Fibroblast of lung (primary cell): Measurements from ENCODE around the gene CAMTA1. TPM values are rescaled to one million over a fixed set of nuclear protein-coding genes. Genes with fewer than 3 reads are reported as not detected.

Source experiments
- DNase-seq, 2 donors: peaks; one replicate each; pipeline versions ENCODE4 v3.0.0 to v3.0.0-alpha.2; 2010; ENCODE audit warnings: low read depth in 2 of 2
- H2AFZ ChIP-seq: 2 replicates; pipeline ENCODE4 v1.5.1; 2012; ENCODE audit warnings: low read length, control low read depth, inconsistent platforms
- H3K27ac ChIP-seq: 2 replicates; pipeline ENCODE4 v1.5.1; 2011; ENCODE audit warnings: low read length, control low read depth; ENCODE audit not compliant: insufficient read depth
- H3K27me3 ChIP-seq: 2 replicates; pipeline ENCODE4 v1.5.1; 2011; ENCODE audit warnings: mild to moderate bottlenecking, low read length; ENCODE audit not compliant: control insufficient read depth, insufficient read depth
- H3K36me3 ChIP-seq: 2 replicates; pipeline ENCODE4 v1.5.1; 2011; ENCODE audit warnings: low read length; ENCODE audit not compliant: control insufficient read depth, insufficient read depth
- H3K4me1 ChIP-seq: 2 replicates; pipeline ENCODE4 v1.5.1; 2011; ENCODE audit warnings: low read length; ENCODE audit not compliant: control insufficient read depth, insufficient read depth; ENCODE audit errors: extremely low read depth
- H3K4me2 ChIP-seq: 2 replicates; pipeline ENCODE4 v1.5.1; 2011; ENCODE audit warnings: low read length, control low read depth; ENCODE audit not compliant: insufficient read depth; ENCODE audit errors: extremely low read depth
- H3K4me3 ChIP-seq, 4 experiments: fragments of 200-600 bp in 1 of 4; sonication (generic) in 1 of 4; replicated peaks in 1 of 4; 2 replicates each; pipeline ENCODE4 v1.5.1; 2011 to 2016; ENCODE audit warnings: low read length in 4 of 4, low read depth in 3 of 4, mild to moderate bottlenecking in 3 of 4, control low read depth in 2 of 4, inconsistent platforms in 1 of 4, mixed read lengths in 1 of 4; ENCODE audit not compliant: insufficient read depth in 1 of 4; ENCODE audit errors: control extremely low read depth in 1 of 4
- H3K79me2 ChIP-seq: 2 replicates; pipeline ENCODE4 v1.5.1; 2012; ENCODE audit warnings: mild to moderate bottlenecking, low read length, inconsistent platforms; ENCODE audit not compliant: control insufficient read depth, insufficient read depth
- H3K9ac ChIP-seq: 2 replicates; pipeline ENCODE4 v1.5.1; 2011; ENCODE audit warnings: mild to moderate bottlenecking, low read length, control low read depth; ENCODE audit not compliant: insufficient read depth
- H3K9me3 ChIP-seq: 2 replicates; pipeline ENCODE4 v1.5.1; 2012; ENCODE audit warnings: low read depth, low read length; ENCODE audit not compliant: control insufficient read depth, insufficient read depth
- H4K20me1 ChIP-seq: 2 replicates; pipeline ENCODE4 v1.5.1; 2011; ENCODE audit warnings: low read length; ENCODE audit not compliant: control insufficient read depth, insufficient read depth; ENCODE audit errors: extremely low read depth
- CTCF ChIP-seq, 2 donors: IDR thresholded peaks in 1 of 2; conservative IDR thresholded peaks in 1 of 2; 1 replicate in 1 of 2; 2 replicates in 1 of 2; pipeline ENCODE4 v1.5.1; 2011 to 2012; ENCODE audit warnings: low read length in 2 of 2, control low read depth in 1 of 2, inconsistent platforms in 1 of 2, low read depth in 1 of 2, mild to moderate bottlenecking in 1 of 2
- EZH2 ChIP-seq: IDR thresholded peaks from 2 replicates; pipeline ENCODE4 v1.5.1; 2012; ENCODE audit warnings: low read length, control low read depth, mild to moderate bottlenecking; ENCODE audit errors: missing control alignments
- polyA plus RNA-seq, 2 donors: library from polyadenylated mRNA; depleted of rRNA in 1 of 2; stranded (reverse) in 1 of 2; unstranded in 1 of 2; fragments of >200 nt; gene quantifications; 2 replicates each; pipeline ENCODE4 v1.2.1, GENCODE V29; 2011 to 2012; ENCODE audit warnings: missing spikeins in 1 of 2
- total RNA-seq: library from RNA; depleted of rRNA; stranded (reverse); fragments of >200 nt; gene quantifications from 2 replicates; pipeline ENCODE4 v1.2.1, GENCODE V29; 2014

CAMTA1 gene
- total and polyA plus RNA-seq, 2 donors (not counting 1 experiment from before 2014, with no cell fraction given), result 47.6 to 86.0 TPM

DNA sequence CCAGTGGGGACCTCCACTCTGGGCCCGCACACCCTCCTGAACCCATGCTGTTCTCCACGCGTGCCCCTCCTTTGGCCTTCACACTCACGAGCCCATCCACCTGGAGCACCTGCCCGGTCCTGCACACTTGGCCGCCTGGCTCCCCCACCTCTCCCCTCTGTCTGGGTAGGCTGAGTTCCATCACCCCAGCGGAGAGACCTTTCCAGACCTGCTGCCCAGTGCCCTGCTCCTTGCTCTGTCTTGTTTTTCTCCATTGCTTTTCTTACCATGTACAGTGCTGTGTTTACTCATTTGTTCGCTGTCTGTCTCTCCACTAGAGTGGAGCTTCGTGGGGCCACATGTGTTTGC, 634.8 kb downstream of the CAMTA1 start:
- no peak for TF ChIP-seq CTCF (conservative IDR thresholded peaks at IDR 0.05 in 1 of 2, IDR thresholded peaks at IDR 0.05 in 1 of 2; ENCODE audit: low read depth in 1 of 2, low read length in 2 of 2)
- no peak for TF ChIP-seq EZH2
- no peak for DNase-seq
- Histone ChIP-seq H3K36me3 (no peaks in the 10 kb centered on the region), H2AFZ (no peak overlapping the region), H3K4me1 (no peaks in the 10 kb centered on the region), H4K20me1 (no peaks in the 10 kb centered on the region), H3K9me3 (no peaks in the 10 kb centered on the region), H3K4me2 (no peak overlapping the region), H3K27me3 (no peaks in the 10 kb centered on the region), H3K79me2 (no peaks in the 10 kb centered on the region), H3K27ac (no peak overlapping the region), H3K9ac (no peak overlapping the region), H3K4me3 (no peak overlapping the region)

DNA sequence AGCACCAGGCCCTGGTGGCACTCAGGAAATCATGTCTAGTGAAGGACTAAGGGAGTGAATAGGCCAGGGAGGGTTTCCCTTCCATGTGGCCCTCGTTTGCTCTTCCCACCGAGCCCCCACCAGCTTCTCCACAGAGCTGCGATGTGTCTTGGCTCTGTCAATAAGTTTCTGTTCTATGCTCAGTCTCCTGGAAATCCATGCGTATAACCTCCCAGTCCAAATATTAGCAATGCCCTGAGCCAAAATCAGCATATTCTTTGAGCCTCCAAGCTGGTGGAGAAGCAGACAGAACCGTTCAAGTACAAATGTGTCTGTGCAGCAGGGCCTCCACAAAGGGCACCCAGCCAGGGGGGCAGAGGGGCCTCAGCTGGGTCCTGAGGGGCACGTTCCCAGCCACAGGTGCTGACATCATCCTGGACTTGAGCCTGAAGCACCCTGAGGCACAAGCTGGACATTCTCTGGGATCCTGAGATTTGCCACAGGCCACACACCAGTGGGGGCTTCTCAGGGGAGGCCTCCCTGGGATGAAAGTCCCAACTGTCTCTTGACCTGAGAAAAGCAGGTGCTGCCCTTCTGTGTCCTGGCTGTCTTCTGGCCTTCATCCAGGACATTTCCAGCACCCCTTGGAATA, 635.3 kb downstream of the CAMTA1 start:
- TF ChIP-seq CTCF (conservative IDR thresholded peaks at IDR 0.05 in 1 of 2, IDR thresholded peaks at IDR 0.05 in 1 of 2; ENCODE audit: low read depth in 1 of 2, low read length in 2 of 2) (no peak), EZH2 (no peak)
- Histone ChIP-seq H3K36me3 (no peaks in the 10 kb centered on the region), H3K9ac (no peak overlapping the region), H3K9me3 (no peaks in the 10 kb centered on the region), H3K4me2 (no peak overlapping the region), H3K27me3 (no peaks in the 10 kb centered on the region), H2AFZ (no peak overlapping the region), H3K27ac (no peak overlapping the region), H3K4me1 (no peaks in the 10 kb centered on the region), H3K4me3 (no peak overlapping the region), H4K20me1 (no peaks in the 10 kb centered on the region), H3K79me2 (no peaks in the 10 kb centered on the region)
- DNase-seq, result no peak

DNA sequence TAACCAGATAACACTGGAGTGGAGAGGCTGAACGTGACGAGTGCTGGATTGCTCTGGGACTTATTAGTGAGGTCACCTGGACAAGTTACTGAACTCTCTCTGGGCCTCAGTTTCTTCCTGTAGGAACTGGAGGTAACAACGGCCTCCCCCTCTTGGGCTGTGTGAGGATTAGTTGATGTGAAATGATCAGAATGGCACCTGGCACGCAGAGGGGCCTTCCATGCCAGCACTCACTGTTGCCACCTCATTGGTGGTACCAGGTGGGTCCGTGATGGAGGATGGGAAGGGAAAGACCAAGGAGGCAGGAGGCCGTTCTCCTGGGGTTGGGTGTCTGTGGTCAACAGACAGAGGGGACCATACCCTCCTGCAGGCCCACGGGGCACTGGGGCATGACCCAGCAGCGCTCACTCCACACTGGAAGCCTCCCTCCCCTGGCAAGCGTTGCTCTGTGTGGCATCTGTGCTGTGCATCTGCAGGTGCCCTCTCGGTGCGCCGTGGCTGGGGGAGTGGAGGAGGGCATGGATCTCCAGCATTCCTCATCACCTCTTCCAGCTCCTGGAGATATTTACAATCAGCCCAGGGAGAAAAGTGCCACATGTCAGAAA, 636.3 kb downstream of the CAMTA1 start:
- no peak overlapping the region for H3K4me3 ChIP-seq
- DNase-seq, result no peak
- H3K9ac ChIP-seq, result no peak overlapping the region
- no peak for TF ChIP-seq CTCF (conservative IDR thresholded peaks at IDR 0.05 in 1 of 2, IDR thresholded peaks at IDR 0.05 in 1 of 2; ENCODE audit: low read depth in 1 of 2, low read length in 2 of 2)
- TF ChIP-seq EZH2, result no peak
- H4K20me1 ChIP-seq, result no peaks in the 10 kb centered on the region
- H2AFZ ChIP-seq, result no peak overlapping the region
- no peak overlapping the region for H3K27ac ChIP-seq
- no peaks in the 10 kb centered on the region for H3K79me2 ChIP-seq
- H3K9me3 ChIP-seq, result no peaks in the 10 kb centered on the region
- H3K4me2 ChIP-seq, result no peak overlapping the region
- no peaks in the 10 kb centered on the region for H3K36me3 ChIP-seq
- no peaks in the 10 kb centered on the region for H3K4me1 ChIP-seq
- H3K27me3 ChIP-seq, result no peaks in the 10 kb centered on the region
